A673 (cell line): ENCODE measurements around the gene CLASP1. TPM values are rescaled to one million over a fixed set of nuclear protein-coding genes. Genes with fewer than 3 reads are reported as not detected.

ENCODE experiments used
- BruUV-seq: library from RNA; stranded (reverse); fragments of 400-500 nt; replicated peaks from 2 replicates; lab custom pipeline; 2021; lab: Mats Ljungman, UMichigan
- CTCF ChIA-PET: fragments of 300-600 bp; sonication (Branson Sonifier 250); formaldehyde crosslinking; loops from one replicate; lab custom pipeline; 2022; ENCODE audit warnings: antibody characterized with exemption; lab: Charles Lee
- POLR2A ChIA-PET: fragments of 300-600 bp; sonication (Branson Sonifier 250); formaldehyde crosslinking; loops from one replicate; lab custom pipeline; 2022; ENCODE audit warnings: antibody characterized with exemption; ENCODE audit not compliant: low non-redundant PET; lab: Charles Lee
- DNase-seq: peaks from one replicate; pipeline ENCODE4 v3.0.0-alpha.2; 2015; ENCODE audit warnings: low spot score
- H3K27ac ChIP-seq: fragments of 200-600 bp; sonication (generic); 2 replicates; pipeline ENCODE4 v1.5.1; 2016; ENCODE audit warnings: mixed run types, low read depth, mild to moderate bottlenecking, mixed read lengths, antibody characterized with exemption, low read length; ENCODE audit not compliant: poor library complexity, severe bottlenecking
- H3K27me3 ChIP-seq: fragments of 200-600 bp; sonication (generic); replicated peaks from 2 replicates; pipeline ENCODE4 v1.6.1; 2017; ENCODE audit warnings: mixed run types, low read depth, mild to moderate bottlenecking, mixed read lengths, antibody characterized with exemption, low read length; ENCODE audit not compliant: insufficient read depth, poor library complexity
- H3K36me3 ChIP-seq: fragments of 200-600 bp; sonication (generic); 2 replicates; pipeline ENCODE4 v1.6.1; 2016; ENCODE audit warnings: mixed run types, mild to moderate bottlenecking, mixed read lengths, antibody characterized with exemption, low read length; ENCODE audit not compliant: insufficient read depth, poor library complexity, severe bottlenecking
- H3K4me1 ChIP-seq: fragments of 200-600 bp; sonication (generic); 2 replicates; pipeline ENCODE4 v1.6.1; 2017; ENCODE audit warnings: mixed run types, mild to moderate bottlenecking, mixed read lengths, antibody characterized with exemption, low read length; ENCODE audit not compliant: insufficient read depth, poor library complexity, severe bottlenecking
- H3K4me3 ChIP-seq: fragments of 200-600 bp; sonication (generic); 2 replicates; pipeline ENCODE4 v1.5.1; 2016; ENCODE audit warnings: low read depth, mixed run types, mild to moderate bottlenecking, mixed read lengths, low read length; ENCODE audit not compliant: poor library complexity, severe bottlenecking
- H3K9me3 ChIP-seq: fragments of 200-600 bp; sonication (generic); 2 replicates; pipeline ENCODE4 v1.6.1; 2016; ENCODE audit warnings: mixed run types, low read depth, mild to moderate bottlenecking, mixed read lengths, antibody characterized with exemption, low read length; ENCODE audit not compliant: poor library complexity, severe bottlenecking
- CTCF ChIP-seq: fragments of 300-800, 200-600 bp; sonication (generic); conservative IDR thresholded peaks from 2 replicates; pipeline ENCODE4 v1.5.1; 2017; ENCODE audit warnings: low read depth, mild to moderate bottlenecking, antibody characterized with exemption, low read length, moderate library complexity, mixed read lengths
- EZH2 ChIP-seq: fragments of 200-600 bp; sonication (generic); IDR thresholded peaks from 2 replicates; pipeline ENCODE4 v1.6.1; 2017; ENCODE audit warnings: borderline replicate concordance, low read depth, mild to moderate bottlenecking, mixed read lengths, antibody characterized with exemption, low read length; ENCODE audit not compliant: poor library complexity, severe bottlenecking
- intact Hi-C: fragments of 100-400 bp; cut with micrococcal nuclease; formaldehyde crosslinking; loops from one replicate; pipeline ENCODE4 v1.10.0; 2022; ENCODE audit not compliant: unreplicated experiment
- total RNA-seq: library from RNA; stranded (reverse); gene quantifications from 2 replicates; pipeline ENCODE4 v1.2.3, GENCODE V29; 2021

Gene CLASP1
- total RNA-seq, 1 experiment from 2014 or later, result 69.1 TPM

- ChIA-PET CTCF (interaction anchor here (1.0 kb wide), 1 partner anchor 8 kb away, joined by 3 read pairs; no protein-coding TSS in a partner anchor), POLR2A (no interaction called here)
- Histone ChIP-seq H3K27me3 (no peaks in the 10 kb centered on the region), H3K4me3 (no peak overlapping the region), H3K9me3 (no peaks in the 10 kb centered on the region), H3K4me1 (no peaks in the 10 kb centered on the region), H3K27ac (no peak overlapping the region), H3K36me3 (peaks cover 22% of the 10 kb centered on the region)
- BruUV-seq, result no TSS peak
- no peak for DNase-seq
- intact Hi-C loops, result no loop called here
- TF ChIP-seq CTCF (no peak), EZH2 (no peak)
Observed at GRCh38 chr2:121363632-121364420, 285.4 kb downstream of the CLASP1 start.

DNA sequence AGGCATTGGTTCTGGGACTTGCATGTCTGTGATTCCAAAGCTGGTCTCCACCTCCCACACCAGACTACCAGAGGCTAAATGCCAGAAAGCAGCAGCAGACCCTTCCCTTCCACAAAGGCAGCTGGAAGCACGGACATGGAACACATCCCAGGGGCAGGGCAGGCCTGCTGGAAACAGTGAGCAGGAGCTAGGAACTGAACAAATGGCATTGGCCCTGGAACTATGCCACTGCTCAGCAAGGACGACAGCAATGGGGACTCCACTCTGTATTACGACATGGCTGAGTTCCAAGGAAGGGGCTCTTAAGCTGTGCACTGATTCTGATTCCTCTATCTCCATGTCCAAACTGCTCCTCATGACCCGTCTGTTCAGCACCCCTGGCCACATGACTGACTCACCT lies 286.5 kb downstream of the CLASP1 start:
- Histone ChIP-seq H3K27ac (no peak overlapping the region), H3K9me3 (no peaks in the 10 kb centered on the region), H3K36me3 (peaks cover 22% of the 10 kb centered on the region), H3K27me3 (no peaks in the 10 kb centered on the region), H3K4me1 (no peaks in the 10 kb centered on the region), H3K4me3 (no peak overlapping the region)
- no peak for TF ChIP-seq EZH2
- intact Hi-C loops, result no loop called here
- DNase-seq, result no peak
- no TSS peak for BruUV-seq
- ChIA-PET CTCF (no interaction called here), POLR2A (interaction anchor here (0.5 kb wide), 1 partner anchor 63 kb away, joined by 3 read pairs; no protein-coding TSS in a partner anchor)

GRCh38 chr2:121362226-121362625 lies 287.0 kb downstream of the CLASP1 start:
- H3K27ac ChIP-seq, result no peak overlapping the region
- no peak for DNase-seq
- POLR2A ChIA-PET, result no interaction called here
- no peaks in the 10 kb centered on the region for H3K4me1 ChIP-seq
- CTCF ChIA-PET, result no interaction called here
- H3K36me3 ChIP-seq, result peaks cover 19% of the 10 kb centered on the region
- H3K27me3 ChIP-seq, result no peaks in the 10 kb centered on the region
- BruUV-seq, result no TSS peak
- intact Hi-C loops, result no loop called here
- no peak overlapping the region for H3K4me3 ChIP-seq
- no peak for TF ChIP-seq CTCF
- no peak for TF ChIP-seq EZH2
- no peaks in the 10 kb centered on the region for H3K9me3 ChIP-seq
